DMS79 treated with DMSO at 0.1 percent for 48 hours (cell line): ENCODE results near the gene KRTAP6-2.

ENCODE experiments used
- DNase-seq: peaks from one replicate; lab custom pipeline; 2025; lab: John Stamatoyannopoulos, UW

KRTAP6-2 gene

DNA sequence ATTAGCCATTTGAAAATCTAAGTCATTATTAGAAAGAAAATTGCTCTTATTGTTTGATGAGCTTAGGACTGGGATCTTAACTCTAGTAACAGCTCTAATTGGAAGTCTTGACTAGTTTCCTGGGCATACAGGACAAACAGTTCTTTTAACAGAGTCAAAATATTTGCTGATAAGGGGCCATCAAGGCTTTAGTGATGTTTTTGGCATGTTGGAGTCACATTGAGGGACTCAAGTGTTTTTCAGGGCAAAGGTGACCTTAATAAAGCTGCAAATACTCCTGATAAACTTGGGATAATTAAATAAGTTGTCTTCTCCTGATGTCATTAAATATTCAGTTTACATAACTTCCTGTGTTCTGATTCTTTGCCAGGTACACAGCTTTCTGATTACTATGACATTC, 31.1 kb downstream of the KRTAP6-2 start:
- DNase-seq, result no peak

GRCh38 chr21:30563630-30564029, 35.1 kb downstream of the KRTAP6-2 start:
- no peak for DNase-seq

GRCh38 chr21:30563072-30563471, 35.6 kb downstream of the KRTAP6-2 start:
- no peak for DNase-seq

- DNase-seq, result no peak
Observed at GRCh38 chr21:30561957-30562356, 36.7 kb downstream of the KRTAP6-2 start.

DNA sequence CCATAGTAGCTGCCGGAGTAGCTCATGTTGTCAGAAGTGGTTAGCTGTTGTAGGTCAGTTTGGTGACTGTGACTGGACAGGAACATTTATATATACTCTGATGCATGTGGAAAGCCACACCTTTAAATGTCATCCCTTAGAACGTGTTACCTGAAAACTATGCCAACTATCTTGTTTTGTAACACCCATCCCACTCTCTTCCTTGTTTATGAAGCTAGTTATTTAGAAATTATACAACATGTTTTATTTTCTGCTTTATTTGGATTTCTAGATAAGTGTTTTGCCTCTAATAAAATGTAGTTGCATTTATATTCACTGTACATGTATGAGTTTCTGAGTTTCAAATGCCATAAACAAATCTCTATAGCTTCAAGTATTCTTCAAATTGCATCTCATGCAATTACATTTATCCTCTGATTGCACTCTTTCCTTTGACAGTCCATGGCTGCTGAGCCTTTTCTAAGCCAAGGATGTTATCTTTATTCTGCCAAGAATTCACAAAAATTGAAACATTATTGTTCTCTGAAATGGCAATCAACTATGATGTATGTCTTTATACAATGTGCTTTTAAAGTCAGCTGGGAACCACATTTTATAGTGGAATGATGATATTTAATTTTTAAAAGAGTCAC, 37.3 kb downstream of the KRTAP6-2 start, which contains the start of gene KRTAP19-7:
Gene KRTAP19-7, minus strand, starts transcription at position 51 of the 632 bp plus-strand sequence. Its CDS starts 25 bp downstream, at position 26.
- no peak for DNase-seq

DNA sequence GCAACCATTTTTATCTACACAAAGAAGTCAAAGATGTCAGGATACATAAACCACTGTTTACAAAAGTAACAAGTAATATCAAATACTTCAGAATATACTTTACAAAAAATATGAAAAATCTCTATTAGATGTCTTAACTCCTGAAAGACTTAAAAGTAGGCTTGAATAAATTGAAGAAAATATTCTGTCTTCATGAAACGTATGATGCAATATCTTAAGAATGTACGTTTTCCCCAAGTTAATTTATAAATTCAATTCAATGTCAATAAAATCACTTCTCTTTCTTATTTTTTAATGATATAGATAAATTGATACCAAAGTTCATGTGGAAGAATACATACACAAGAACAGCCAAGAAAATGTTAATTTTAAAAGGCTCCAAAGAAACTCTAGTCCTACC, 43.6 kb downstream of the KRTAP6-2 start:
- DNase-seq, result no peak

DNA sequence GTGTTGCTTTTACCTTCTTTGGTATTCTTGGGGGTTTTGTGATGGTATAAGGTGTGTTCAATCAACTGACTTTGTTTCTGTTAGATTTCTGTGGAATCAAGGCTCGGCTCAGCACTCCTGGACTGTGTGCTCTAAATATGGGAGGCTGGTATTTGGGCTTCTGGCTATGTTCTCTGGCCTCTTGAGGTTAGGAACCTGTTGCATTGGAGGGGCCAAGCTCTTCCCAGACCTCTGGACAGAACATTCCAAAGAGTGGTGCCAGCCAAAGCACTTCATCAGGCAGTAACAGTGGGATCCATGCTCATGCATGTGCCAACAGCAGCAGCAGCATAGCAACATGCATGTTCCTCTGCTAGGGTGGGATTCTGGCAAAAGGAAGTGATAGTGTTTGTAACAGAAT, 45.9 kb downstream of the KRTAP6-2 start:
- no peak for DNase-seq
